Measurements from ENCODE around the gene EZH1.

GRCh38 chr17:42653179-42654124 is 91.4 kb downstream of the EZH1 start:
- TF ChIP-seq CTCF (IDR thresholded peaks at IDR 0.05) (no peak), POLR2A (IDR thresholded peaks at IDR 0.05) (no peak)

All from testis (tissue), 2 donors.